Thyroid gland (tissue), 4 donors: Measurements from ENCODE around the gene PJA1. TPM values are rescaled to one million over a fixed set of nuclear protein-coding genes. Genes with fewer than 3 reads are reported as not detected.

Source experiments
- DNase-seq, 2 donors: peaks; one replicate each; pipeline ENCODE4 v3.0.0-alpha.2; 2019
- H3K27ac ChIP-seq, 3 donors: fragments of 200-600 bp; sonication (generic); 1 replicate in 2 of 3; 2 replicates in 1 of 3; pipeline ENCODE4 v1.5.1; 2016 to 2019; ENCODE audit warnings: mild to moderate bottlenecking in 1 of 3, moderate library complexity in 1 of 3
- H3K27me3 ChIP-seq: fragments of 200-600 bp; sonication (generic); one replicate; pipeline ENCODE4 v1.5.1; 2019
- H3K36me3 ChIP-seq, 2 donors: fragments of 200-600 bp; sonication (generic); one replicate each; pipeline ENCODE4 v1.5.1; 2016 to 2019
- H3K4me1 ChIP-seq, 2 donors: fragments of 200-600 bp; sonication (generic); one replicate each; pipeline ENCODE4 v1.5.1; 2017 to 2019
- H3K4me3 ChIP-seq, 3 donors: fragments of 200-600 bp; sonication (generic); replicated peaks in 1 of 3; 1 replicate in 2 of 3; 2 replicates in 1 of 3; pipeline ENCODE4 v1.5.1; 2016; ENCODE audit warnings: mild to moderate bottlenecking in 1 of 3
- H3K9me3 ChIP-seq: fragments of 200-600 bp; sonication (generic); one replicate; pipeline ENCODE4 v1.5.1; 2017
- POLR2A ChIP-seq, 2 donors: fragments of 450-650 bp; IDR thresholded peaks; one replicate each; pipeline ENCODE4 v1.6.1; 2017; ENCODE audit warnings: antibody characterized with exemption in 2 of 2, mild to moderate bottlenecking in 2 of 2, moderate library complexity in 1 of 2
- WGBS, 2 donors: methylation state at CpG; one replicate each; pipeline ENCODE4 v1.1.5; 2017; 5-methylcytosine and 5-hydroxymethylcytosine counted together
- intact Hi-C: fragments of 100-400 bp; cut with DNase I; formaldehyde crosslinking; loops from one replicate; pipeline ENCODE4 v1.15.1; 2023
- total RNA-seq, 4 donors: library from RNA; depleted of rRNA; stranded (reverse); fragments of >200 nt; gene quantifications; one replicate each; pipeline ENCODE4 v1.2.3, GENCODE V29; 2016
- TF ChIP-seq, protein P1 (sequence below), 6 experiments: fragments of 200-600 bp in 3 of 6; fragments of 450-650 bp in 3 of 6; sonication (generic) in 3 of 6; IDR thresholded peaks; one replicate each; pipeline ENCODE4 v1.5.1; 2016 to 2019; ENCODE audit warnings: antibody characterized with exemption in 6 of 6, mild to moderate bottlenecking in 2 of 6, inconsistent platforms in 1 of 6, moderate library complexity in 1 of 6

The PJA1 gene
- total RNA-seq, 4 donors from 2014 or later: 29.7 to 60.0 (median 50.1) TPM

DNA sequence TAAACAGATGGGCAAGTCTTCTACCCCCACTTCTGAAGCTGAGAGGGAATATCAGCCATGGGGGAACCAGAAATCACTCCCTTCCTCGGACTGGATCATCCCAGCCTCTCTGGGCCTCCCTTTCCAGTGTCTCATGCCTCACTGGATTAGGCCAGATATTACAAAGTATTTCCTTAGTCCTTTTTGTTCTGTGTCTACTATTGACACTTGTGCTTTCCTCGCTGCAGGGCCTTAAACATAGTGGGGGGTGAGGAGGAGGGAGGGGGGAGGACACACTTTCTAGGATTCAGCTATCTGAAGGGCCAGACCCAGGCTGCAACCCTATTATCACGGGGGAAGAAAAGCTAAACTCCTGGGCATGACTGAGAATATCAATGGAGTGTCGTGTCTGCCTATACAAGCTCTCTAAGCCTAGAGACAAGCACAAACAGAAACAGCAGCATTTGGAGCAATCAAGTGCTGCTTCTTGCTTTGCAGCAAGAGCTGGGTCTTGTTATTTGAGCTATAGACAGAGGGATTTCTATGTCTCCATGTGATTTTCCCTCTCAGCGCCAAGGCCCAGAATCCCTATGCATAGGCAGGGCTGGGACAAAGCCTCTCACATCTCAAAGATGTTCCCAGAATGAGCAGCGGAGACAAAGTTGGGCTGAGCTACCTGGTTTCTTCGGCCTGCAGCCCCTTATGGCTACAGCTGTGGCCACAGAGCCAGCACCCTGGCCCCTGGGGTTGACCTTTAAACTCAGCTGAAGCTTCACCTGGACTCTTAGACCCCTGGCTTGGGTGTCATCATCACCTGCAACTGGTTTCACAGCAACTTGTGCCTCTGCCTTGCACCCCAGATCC is 20.2 kb downstream of the PJA1 start:
- TF ChIP-seq, protein P1, sequence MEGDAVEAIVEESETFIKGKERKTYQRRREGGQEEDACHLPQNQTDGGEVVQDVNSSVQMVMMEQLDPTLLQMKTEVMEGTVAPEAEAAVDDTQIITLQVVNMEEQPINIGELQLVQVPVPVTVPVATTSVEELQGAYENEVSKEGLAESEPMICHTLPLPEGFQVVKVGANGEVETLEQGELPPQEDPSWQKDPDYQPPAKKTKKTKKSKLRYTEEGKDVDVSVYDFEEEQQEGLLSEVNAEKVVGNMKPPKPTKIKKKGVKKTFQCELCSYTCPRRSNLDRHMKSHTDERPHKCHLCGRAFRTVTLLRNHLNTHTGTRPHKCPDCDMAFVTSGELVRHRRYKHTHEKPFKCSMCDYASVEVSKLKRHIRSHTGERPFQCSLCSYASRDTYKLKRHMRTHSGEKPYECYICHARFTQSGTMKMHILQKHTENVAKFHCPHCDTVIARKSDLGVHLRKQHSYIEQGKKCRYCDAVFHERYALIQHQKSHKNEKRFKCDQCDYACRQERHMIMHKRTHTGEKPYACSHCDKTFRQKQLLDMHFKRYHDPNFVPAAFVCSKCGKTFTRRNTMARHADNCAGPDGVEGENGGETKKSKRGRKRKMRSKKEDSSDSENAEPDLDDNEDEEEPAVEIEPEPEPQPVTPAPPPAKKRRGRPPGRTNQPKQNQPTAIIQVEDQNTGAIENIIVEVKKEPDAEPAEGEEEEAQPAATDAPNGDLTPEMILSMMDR (IDR thresholded peaks at IDR 0.05): no peak
- TF ChIP-seq POLR2A (IDR thresholded peaks at IDR 0.05): no peak
- intact Hi-C loops: no loop called here
- no peaks in the 10 kb centered on the region for H3K4me1 ChIP-seq
- H3K9me3 ChIP-seq: no peaks in the 10 kb centered on the region
- H3K4me3 ChIP-seq: no peak overlapping the region
- WGBS, 2 donors: 69 to 70% methylated on average over 4 to 5 of the region's 7 CpGs
- DNase-seq: no peak
- H3K36me3 ChIP-seq: no peaks in the 10 kb centered on the region
- no peaks in the 10 kb centered on the region for H3K27me3 ChIP-seq
- H3K27ac ChIP-seq: no peak overlapping the region

DNA sequence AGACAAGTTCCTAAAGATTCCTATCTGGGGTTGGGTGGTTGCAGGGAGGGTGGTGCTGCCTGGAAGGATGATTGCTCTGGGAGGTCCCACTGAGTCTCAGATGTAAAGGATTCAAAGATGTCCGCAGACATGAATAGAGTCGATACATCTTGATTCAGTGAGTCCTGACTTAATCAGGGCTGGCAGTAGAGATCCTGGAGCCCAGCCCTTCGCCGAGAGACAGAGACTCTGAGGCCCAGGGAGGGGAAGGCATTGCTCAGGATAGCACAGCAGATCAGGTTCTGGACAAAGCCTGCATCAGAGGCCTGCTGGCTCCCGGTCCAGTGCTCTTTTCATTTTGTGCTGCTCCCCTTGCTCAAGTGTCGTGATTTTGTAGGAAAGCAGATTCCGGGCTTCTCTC is 21.7 kb downstream of the PJA1 start:
- Histone ChIP-seq H3K4me3 (no peak overlapping the region), H3K36me3 (no peaks in the 10 kb centered on the region), H3K4me1 (no peaks in the 10 kb centered on the region), H3K27me3 (no peaks in the 10 kb centered on the region), H3K27ac (no peak overlapping the region), H3K9me3 (no peaks in the 10 kb centered on the region)
- no peak for TF ChIP-seq POLR2A (IDR thresholded peaks at IDR 0.05)
- TF ChIP-seq, protein P1 (IDR thresholded peaks at IDR 0.05): no peak
- no peak for DNase-seq
- intact Hi-C loops: no loop called here
- WGBS, 2 donors: 88 to 93% methylated on average over 3 to 6 of the region's 7 CpGs

DNA sequence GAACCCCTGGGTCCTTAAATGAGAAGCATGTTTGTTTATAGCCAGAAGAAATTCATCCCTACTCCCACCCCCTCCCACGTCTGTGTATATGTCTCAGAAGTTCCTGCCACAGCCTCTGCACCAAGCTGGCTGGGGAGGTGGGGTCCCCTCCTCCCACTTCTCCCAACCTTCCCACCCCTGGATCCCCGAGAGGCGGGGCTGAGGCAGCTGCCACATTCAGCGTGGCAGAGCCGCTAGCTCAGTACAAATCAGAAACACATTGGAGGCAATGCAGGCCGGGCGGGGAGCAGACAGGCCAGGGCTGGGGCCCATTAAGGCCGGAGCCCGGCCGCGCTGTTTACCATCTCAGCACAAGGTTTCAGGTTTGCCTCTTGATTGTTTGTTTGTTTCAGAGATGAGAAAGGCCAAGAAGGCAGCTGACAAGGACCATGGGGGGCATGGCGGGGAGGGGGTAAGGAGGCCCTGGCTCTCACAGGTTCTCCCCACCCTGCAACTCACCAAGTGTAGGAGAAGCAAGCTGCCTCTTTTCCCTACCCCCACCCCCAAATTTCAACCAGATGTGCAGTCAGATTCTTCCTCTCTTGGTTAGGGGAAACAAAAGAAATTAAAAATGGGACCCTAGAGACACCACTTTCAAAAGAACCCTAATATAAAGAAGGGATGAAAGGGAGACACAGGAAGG is 22.3 kb downstream of the PJA1 start:
- Histone ChIP-seq H3K9me3 (no peaks in the 10 kb centered on the region), H3K36me3 (no peaks in the 10 kb centered on the region), H3K4me3 (no peak overlapping the region), H3K27me3 (no peaks in the 10 kb centered on the region), H3K4me1 (peaks cover 0 to 3% of the 10 kb centered on the region in 2 donors), H3K27ac (no peak overlapping the region)
- DNase-seq: no peak
- no peak for TF ChIP-seq POLR2A (IDR thresholded peaks at IDR 0.05)
- TF ChIP-seq, protein P1 (IDR thresholded peaks at IDR 0.05): no peak
- intact Hi-C loops: no loop called here
- WGBS, 2 donors: 76 to 86% methylated on average over 1 to 6 of the region's 12 CpGs

DNA sequence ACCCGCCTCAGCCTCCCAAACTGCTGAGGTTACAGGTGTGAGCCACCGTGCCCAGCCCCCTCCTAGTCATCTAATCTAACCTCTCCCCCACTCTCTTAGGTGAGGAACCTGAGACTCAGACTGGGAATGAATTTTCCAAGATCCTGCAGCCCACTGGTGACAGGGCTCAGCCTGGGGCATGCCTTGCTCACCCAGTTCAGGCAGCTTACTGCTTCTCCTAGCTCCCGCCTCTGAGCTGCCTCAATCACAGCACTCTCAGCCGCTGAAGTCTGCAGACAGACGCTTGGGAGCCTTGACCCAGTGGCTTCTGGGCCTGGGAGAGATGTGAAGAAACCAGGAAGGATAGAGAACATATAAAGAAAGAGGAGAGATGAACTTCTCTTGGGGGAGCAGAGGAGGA is 24.4 kb downstream of the PJA1 start:
- Histone ChIP-seq H3K36me3 (no peaks in the 10 kb centered on the region), H3K27ac (no peak overlapping the region), H3K27me3 (no peaks in the 10 kb centered on the region), H3K9me3 (no peaks in the 10 kb centered on the region), H3K4me3 (no peak overlapping the region), H3K4me1 (peaks cover 0 to 19% of the 10 kb centered on the region in 2 donors)
- no peak for TF ChIP-seq POLR2A (IDR thresholded peaks at IDR 0.05)
- TF ChIP-seq, protein P1 (IDR thresholded peaks at IDR 0.05): no peak
- DNase-seq: no peak
- intact Hi-C loops: no loop called here
- WGBS, 2 donors: 90 to 94% methylated on average over 2 to 4 of the region's 5 CpGs

DNA sequence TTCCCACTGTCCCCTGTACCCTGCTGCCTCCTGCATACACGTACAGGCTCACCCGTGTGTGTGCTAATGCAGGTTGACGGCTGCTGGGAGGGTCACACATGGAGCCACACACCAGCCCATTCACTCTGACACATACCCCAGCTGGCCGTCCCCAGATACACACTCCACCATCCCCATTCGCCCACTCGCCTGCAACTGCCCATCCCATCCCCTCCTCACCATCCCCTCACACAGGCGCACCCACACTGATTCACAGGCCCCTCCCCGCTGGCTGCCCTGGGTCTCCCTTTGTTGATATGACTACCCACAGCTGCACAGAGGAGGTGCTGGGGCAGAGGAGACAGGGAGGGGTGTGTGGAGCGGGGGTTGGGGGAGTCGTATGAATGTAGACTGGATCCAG is 25.7 kb downstream of the PJA1 start:
- no peaks in the 10 kb centered on the region for H3K27me3 ChIP-seq
- TF ChIP-seq, protein P1 (IDR thresholded peaks at IDR 0.05): no peak
- no peak for TF ChIP-seq POLR2A (IDR thresholded peaks at IDR 0.05)
- H3K36me3 ChIP-seq: no peaks in the 10 kb centered on the region
- H3K9me3 ChIP-seq: no peaks in the 10 kb centered on the region
- 82 to 96% methylated on average over 5 to 10 of the region's 10 CpGs for WGBS, 2 donors
- intact Hi-C loops: loop anchor here (10.0 kb wide), 1 partner anchor 315 kb away; the partner anchor contains the start of gene EFNB1
- H3K4me1 ChIP-seq: peaks cover 0 to 19% of the 10 kb centered on the region in 2 donors
- DNase-seq: no peak
- no peak overlapping the region for H3K27ac ChIP-seq
- H3K4me3 ChIP-seq: no peak overlapping the region
